Loucy (cell line): ENCODE data around the gene GPR107.

Experiments used
- EZH2phosphoT487 ChIP-seq: fragments of 200-600 bp; IDR thresholded peaks from 2 replicates; pipeline ENCODE4 v1.6.1; 2018; ENCODE audit warnings: antibody characterized with exemption, mild to moderate bottlenecking, moderate library complexity, borderline replicate concordance
- TF ChIP-seq, protein P1 (sequence below): fragments of 200-600 bp; sonication (generic); conservative IDR thresholded peaks from 2 replicates; pipeline ENCODE4 v1.5.1; 2014; ENCODE audit warnings: mild to moderate bottlenecking, antibody characterized with exemption, low read length

DNA sequence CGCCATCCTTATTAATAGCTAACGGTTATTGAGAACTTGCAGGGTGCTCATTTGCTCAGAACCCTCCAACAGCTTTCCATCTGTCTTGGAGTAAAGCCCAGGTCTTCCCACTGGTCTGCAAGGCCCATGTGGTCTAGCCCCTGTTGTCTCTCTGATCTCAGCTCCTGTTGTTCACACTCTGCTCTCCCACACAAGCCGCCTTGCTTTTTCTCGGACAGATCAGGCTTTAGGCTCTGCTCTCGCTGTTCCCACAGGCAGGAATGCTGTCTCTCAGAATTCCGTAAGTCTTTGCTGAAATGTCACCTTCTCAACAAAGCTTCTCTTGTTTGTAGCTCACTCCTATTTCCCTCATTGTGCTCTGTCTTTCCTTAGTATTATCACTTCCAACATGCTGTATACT is 34.3 kb downstream of the GPR107 start:
- TF ChIP-seq, protein P1, sequence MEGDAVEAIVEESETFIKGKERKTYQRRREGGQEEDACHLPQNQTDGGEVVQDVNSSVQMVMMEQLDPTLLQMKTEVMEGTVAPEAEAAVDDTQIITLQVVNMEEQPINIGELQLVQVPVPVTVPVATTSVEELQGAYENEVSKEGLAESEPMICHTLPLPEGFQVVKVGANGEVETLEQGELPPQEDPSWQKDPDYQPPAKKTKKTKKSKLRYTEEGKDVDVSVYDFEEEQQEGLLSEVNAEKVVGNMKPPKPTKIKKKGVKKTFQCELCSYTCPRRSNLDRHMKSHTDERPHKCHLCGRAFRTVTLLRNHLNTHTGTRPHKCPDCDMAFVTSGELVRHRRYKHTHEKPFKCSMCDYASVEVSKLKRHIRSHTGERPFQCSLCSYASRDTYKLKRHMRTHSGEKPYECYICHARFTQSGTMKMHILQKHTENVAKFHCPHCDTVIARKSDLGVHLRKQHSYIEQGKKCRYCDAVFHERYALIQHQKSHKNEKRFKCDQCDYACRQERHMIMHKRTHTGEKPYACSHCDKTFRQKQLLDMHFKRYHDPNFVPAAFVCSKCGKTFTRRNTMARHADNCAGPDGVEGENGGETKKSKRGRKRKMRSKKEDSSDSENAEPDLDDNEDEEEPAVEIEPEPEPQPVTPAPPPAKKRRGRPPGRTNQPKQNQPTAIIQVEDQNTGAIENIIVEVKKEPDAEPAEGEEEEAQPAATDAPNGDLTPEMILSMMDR = no peak
- no peak for TF ChIP-seq EZH2phosphoT487
